Retina (tissue), 1 donor: ENCODE data around the gene IAH1.
"Not testable (repeated sequence)": the region's sequence is repeated elsewhere in the genome, so short reads cannot be mapped to it uniquely, and the experiment has no call there.

Source experiments
- DNase-seq: peaks from one replicate; pipeline ENCODE4 v3.0.0-alpha.2; 2016

IAH1 gene

GRCh38 chr2:9473985-9474360 is 378 bp upstream of the IAH1 start:
- DNase-seq, result peak; percentile 77

GRCh38 chr2:9477914-9478313 is 3.6 kb downstream of the IAH1 start:
- no peak for DNase-seq

- no peak for DNase-seq
Measured at GRCh38 chr2:9478526-9478925, 4.2 kb downstream of the IAH1 start.

- DNase-seq, result no peak
Measured at GRCh38 chr2:9480157-9480556, 5.8 kb downstream of the IAH1 start.

- DNase-seq, result no peak
Measured at GRCh38 chr2:9483107-9483506, 8.8 kb downstream of the IAH1 start.

- no peak for DNase-seq
Measured at GRCh38 chr2:9484533-9484932, 10.2 kb downstream of the IAH1 start.

- no peak for DNase-seq
Measured at GRCh38 chr2:9488583-9489547, 14.5 kb downstream of the IAH1 start.

- DNase-seq, result no peak
Measured at GRCh38 chr2:9490789-9491188, 16.4 kb downstream of the IAH1 start.

GRCh38 chr2:9492927-9493326 is 18.6 kb downstream of the IAH1 start:
- DNase-seq, result no peak

GRCh38 chr2:9493478-9493877 is 19.1 kb downstream of the IAH1 start:
- DNase-seq, result no peak

- DNase-seq, result no peak
Measured at GRCh38 chr2:9494081-9494480, 19.7 kb downstream of the IAH1 start.

- DNase-seq, result no peak
Measured at GRCh38 chr2:9497017-9497416, 22.7 kb downstream of the IAH1 start.

- DNase-seq, result no peak
Measured at GRCh38 chr2:9498210-9498609, 23.9 kb downstream of the IAH1 start.

GRCh38 chr2:9508931-9509330 is 34.6 kb downstream of the IAH1 start:
- no peak for DNase-seq

GRCh38 chr2:9513946-9514345 is 39.6 kb downstream of the IAH1 start:
- DNase-seq, result not testable (repeated sequence)

GRCh38 chr2:9517118-9517782 is 42.9 kb downstream of the IAH1 start:
- no peak for DNase-seq

GRCh38 chr2:9518163-9518562 is 43.8 kb downstream of the IAH1 start:
- DNase-seq, result no peak

- DNase-seq, result no peak
Measured at GRCh38 chr2:9518780-9519179, 44.4 kb downstream of the IAH1 start.

GRCh38 chr2:9519250-9519649 is 44.9 kb downstream of the IAH1 start:
- no peak for DNase-seq

- no peak for DNase-seq
Measured at GRCh38 chr2:9524291-9524690, 49.9 kb downstream of the IAH1 start.

GRCh38 chr2:9525266-9525665 is 50.9 kb downstream of the IAH1 start:
- DNase-seq, result no peak

GRCh38 chr2:9527995-9528787 is 53.8 kb downstream of the IAH1 start:
- no peak for DNase-seq

- DNase-seq, result no peak
Measured at GRCh38 chr2:9532421-9532820, 58.1 kb downstream of the IAH1 start.
